GM23248 (cell line): ENCODE results near the gene VNN1. TPM values are rescaled to one million over a fixed set of nuclear protein-coding genes. Genes with fewer than 3 reads are reported as not detected.

Experiments
- DNase-seq: peaks from one replicate; pipeline ENCODE4 v3.0.0-alpha.2; 2015
- H2AFZ ChIP-seq: fragments of 200-600 bp; sonication (generic); 2 replicates; pipeline ENCODE4 v1.6.1; 2016; ENCODE audit warnings: antibody characterized with exemption
- H3F3A ChIP-seq: fragments of 200-600 bp; sonication (generic); 2 replicates; pipeline ENCODE4 v1.6.1; 2016; ENCODE audit warnings: mild to moderate bottlenecking, antibody characterized with exemption, mixed run types; ENCODE audit not compliant: insufficient read depth
- H3K27ac ChIP-seq: fragments of 200-600 bp; sonication (generic); 2 replicates; pipeline ENCODE4 v1.5.1; 2016; ENCODE audit warnings: mild to moderate bottlenecking
- H3K27me3 ChIP-seq: fragments of 200-600 bp; sonication (generic); replicated peaks from 2 replicates; pipeline ENCODE4 v1.6.1; 2016; ENCODE audit warnings: mild to moderate bottlenecking; ENCODE audit not compliant: insufficient read depth
- H3K36me3 ChIP-seq: fragments of 200-600 bp; sonication (generic); 2 replicates; pipeline ENCODE4 v1.6.1; 2016; ENCODE audit warnings: low read depth, mild to moderate bottlenecking
- H3K4me1 ChIP-seq: fragments of 200-600 bp; sonication (generic); 2 replicates; pipeline ENCODE4 v1.6.1; 2016; ENCODE audit warnings: mild to moderate bottlenecking; ENCODE audit not compliant: insufficient read depth
- H3K4me2 ChIP-seq: fragments of 200-600 bp; sonication (generic); one replicate; pipeline ENCODE4 v1.6.1; 2016; ENCODE audit warnings: mild to moderate bottlenecking; ENCODE audit not compliant: unreplicated experiment
- H3K4me3 ChIP-seq: fragments of 200-600 bp; sonication (generic); 2 replicates; pipeline ENCODE4 v1.5.1; 2016; ENCODE audit warnings: mild to moderate bottlenecking
- H3K79me2 ChIP-seq: fragments of 200-600 bp; sonication (generic); 2 replicates; pipeline ENCODE4 v1.6.1; 2016; ENCODE audit warnings: mild to moderate bottlenecking; ENCODE audit not compliant: insufficient read depth
- H3K9ac ChIP-seq: fragments of 200-600 bp; sonication (generic); 2 replicates; pipeline ENCODE4 v1.6.1; 2016; ENCODE audit warnings: mild to moderate bottlenecking
- H3K9me2 ChIP-seq: fragments of 200-600 bp; sonication (generic); 2 replicates; pipeline ENCODE4 v1.6.1; 2016; ENCODE audit warnings: mixed run types, mild to moderate bottlenecking, moderate library complexity; ENCODE audit not compliant: insufficient read depth
- H3K9me3 ChIP-seq: fragments of 200-600 bp; sonication (generic); one replicate; pipeline ENCODE4 v1.6.1; 2017; ENCODE audit warnings: low read depth
- H4K20me1 ChIP-seq: fragments of 200-600 bp; sonication (generic); 2 replicates; pipeline ENCODE4 v1.6.0; 2016; ENCODE audit not compliant: insufficient read depth
- EZH2 ChIP-seq: fragments of 200-600 bp; sonication (generic); IDR thresholded peaks from 2 replicates; pipeline ENCODE4 v1.6.1; 2018; ENCODE audit warnings: antibody characterized with exemption, mild to moderate bottlenecking; ENCODE audit not compliant: insufficient read depth, poor library complexity, severe bottlenecking
- EZH2phosphoT487 ChIP-seq: fragments of 200-600 bp; sonication (generic); IDR thresholded peaks from 2 replicates; pipeline ENCODE4 v1.6.1; 2018; ENCODE audit warnings: antibody characterized with exemption, moderate library complexity, mild to moderate bottlenecking, low read depth; ENCODE audit not compliant: insufficient read depth
- WGBS, 2 experiments: methylation state at CpG; one replicate each; pipeline ENCODE4 v1.1.6; 2015 to 2017; ENCODE audit warnings: low lambda C conversion rate in 2 of 2, low coverage in 1 of 2; ENCODE audit errors: missing lambda C conversion rate in 2 of 2; 5-methylcytosine and 5-hydroxymethylcytosine counted together
- in situ Hi-C: fragments of 300-500 bp; cut with MboI; formaldehyde crosslinking; loops from 2 replicates; pipeline ENCODE4 v1.15.0; 2020
- polyA plus RNA-seq: library from polyadenylated mRNA; unstranded; fragments of >200 nt; fragmentation: Nextera tagmentation; extraction: Ambion mirVana; gene quantifications from 2 replicates; pipeline ENCODE4 v1.2.1, GENCODE V29; 2016
- total RNA-seq: library from RNA; depleted of rRNA; stranded (reverse); fragments of >200 nt; shearing (Covaris generic); gene quantifications from 2 replicates; pipeline ENCODE4 v1.2.3, GENCODE V29; 2014

VNN1 gene
- total and polyA plus RNA-seq, 2 experiments from 2014 or later: 0.61 to 0.86 TPM

DNA sequence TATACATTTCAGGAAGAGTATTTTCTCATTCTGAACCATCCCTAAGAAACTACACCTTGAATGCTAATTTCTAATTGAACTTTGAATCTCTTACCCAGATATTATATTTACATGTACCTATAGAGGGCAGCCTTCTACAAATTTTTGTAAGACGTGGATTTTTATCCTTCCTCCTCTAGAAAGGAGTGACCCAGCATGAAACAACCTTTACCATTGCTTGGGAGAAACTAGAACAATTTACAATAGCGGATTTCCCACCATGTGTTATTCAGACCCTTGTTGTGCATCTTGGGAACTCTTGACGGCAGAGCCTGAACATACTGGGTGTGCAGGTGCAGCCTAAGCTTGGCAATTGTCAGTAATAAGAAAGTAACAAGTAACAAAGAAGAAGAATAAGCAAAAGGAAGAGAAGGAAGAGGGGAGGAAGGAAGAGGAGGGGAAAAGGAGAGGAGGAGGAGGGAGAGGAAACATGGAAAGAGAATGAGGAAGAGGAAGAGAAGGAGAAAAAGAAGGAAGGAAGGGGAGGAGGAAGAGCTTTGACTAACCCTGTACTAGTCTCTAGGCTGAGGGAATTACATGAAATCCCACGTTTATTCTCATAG lies 44.1 kb downstream of the VNN1 start:
- peak overlapping the region; percentile 18; the same call in 1 of the 2 replicates for H3K4me3 ChIP-seq
- no peaks in the 10 kb centered on the region for H3K36me3 ChIP-seq
- H3F3A ChIP-seq: no peaks in the 10 kb centered on the region
- no peaks in the 10 kb centered on the region for H3K79me2 ChIP-seq
- H3K9me2 ChIP-seq: no peaks in the 10 kb centered on the region
- WGBS, 2 experiments: 1 to 4% methylated on average over 4 of the region's 4 CpGs
- no peaks in the 10 kb centered on the region for H3K9me3 ChIP-seq
- TF ChIP-seq EZH2 (no peak), EZH2phosphoT487 (no peak)
- H3K4me1 ChIP-seq: 0 out of 2 replicates have a peak, but pooled peaks cover 3% of the 10 kb centered on the region
- DNase-seq: peak; percentile 83
- H3K4me2 ChIP-seq: peak overlapping the region; percentile 40
- no peak overlapping the region for H3K9ac ChIP-seq
- peak overlapping the region; percentile 72 for H2AFZ ChIP-seq
- no peak overlapping the region for H3K27ac ChIP-seq
- H4K20me1 ChIP-seq: no peaks in the 10 kb centered on the region
- H3K27me3 ChIP-seq: no peaks in the 10 kb centered on the region
- in situ Hi-C loops: no loop called here

DNA sequence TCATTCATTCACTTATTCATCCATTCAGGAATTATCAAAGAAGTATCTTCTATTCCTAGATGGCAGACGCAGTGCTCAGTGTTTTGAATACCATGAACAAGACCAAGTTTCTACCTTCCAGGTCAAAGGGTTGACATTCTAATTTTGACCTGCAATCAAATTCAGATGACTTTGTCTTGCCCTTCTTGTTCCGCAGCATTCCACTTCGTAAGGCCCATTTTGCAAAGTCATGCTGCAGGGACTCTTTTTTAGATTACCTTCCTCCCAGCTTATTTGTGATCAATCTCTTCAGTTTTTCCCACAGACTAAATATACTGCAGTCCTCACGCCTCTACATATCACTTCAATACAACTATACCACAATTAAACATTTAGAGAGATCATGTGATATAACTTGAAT lies 47.7 kb downstream of the VNN1 start:
- Histone ChIP-seq H3K79me2 (no peaks in the 10 kb centered on the region), H3K4me3 (no peak overlapping the region), H4K20me1 (no peaks in the 10 kb centered on the region), H3F3A (no peaks in the 10 kb centered on the region), H3K4me2 (no peak overlapping the region), H3K9me2 (no peaks in the 10 kb centered on the region), H3K9ac (no peak overlapping the region), H3K36me3 (no peaks in the 10 kb centered on the region), H2AFZ (no peak overlapping the region), H3K4me1 (0 out of 2 replicates have a peak, but pooled peaks cover 3% of the 10 kb centered on the region), H3K9me3 (no peaks in the 10 kb centered on the region), H3K27me3 (no peaks in the 10 kb centered on the region), H3K27ac (no peak overlapping the region)
- WGBS, 2 experiments: 68 to 75% methylated on average over 4 of the region's 4 CpGs
- DNase-seq: no peak
- TF ChIP-seq EZH2phosphoT487 (no peak), EZH2 (no peak)
- in situ Hi-C loops: no loop called here

DNA sequence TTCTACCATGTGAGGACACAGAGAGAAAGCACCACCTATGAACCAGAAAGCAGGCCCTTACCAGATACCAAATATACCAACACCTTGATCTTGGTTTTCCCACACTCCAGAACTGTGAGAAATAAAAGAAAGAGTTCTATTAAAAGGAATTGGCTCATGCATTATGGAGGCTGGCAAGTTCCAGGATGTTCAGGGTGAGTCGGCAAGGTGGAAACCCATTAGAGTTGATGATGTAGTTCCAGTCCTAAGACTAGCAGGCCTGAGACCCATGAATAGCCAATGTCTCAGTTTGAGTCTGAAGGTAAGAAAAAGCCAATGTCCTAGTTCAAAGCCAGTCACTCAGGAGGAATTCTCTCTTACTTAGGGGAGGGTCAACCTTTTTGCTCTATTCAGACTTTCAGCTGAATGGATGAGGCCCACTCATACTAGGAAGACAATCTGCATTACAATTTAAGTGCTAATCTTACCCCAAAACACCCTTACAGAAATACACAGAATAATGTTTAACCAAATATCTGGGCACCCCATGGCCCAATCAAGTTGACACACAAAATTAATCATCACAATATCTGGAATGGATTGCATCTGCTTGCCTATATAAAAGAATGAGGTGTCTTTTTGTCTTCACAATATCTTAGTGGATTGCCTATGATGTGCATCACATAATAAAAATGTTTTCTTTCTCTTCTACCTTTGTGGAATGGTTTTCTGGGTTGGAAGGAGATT lies 49.4 kb downstream of the VNN1 start:
- H3K4me3 ChIP-seq: no peak overlapping the region
- no peak for DNase-seq
- TF ChIP-seq EZH2phosphoT487: no peak
- no peak for TF ChIP-seq EZH2
- H3K79me2 ChIP-seq: no peaks in the 10 kb centered on the region
- no peaks in the 10 kb centered on the region for H3K4me1 ChIP-seq
- no peaks in the 10 kb centered on the region for H4K20me1 ChIP-seq
- no peaks in the 10 kb centered on the region for H3K27me3 ChIP-seq
- H3K9ac ChIP-seq: no peak overlapping the region
- WGBS, 2 experiments: 71 to 100% methylated on average over 1 of the region's 1 CpG
- H2AFZ ChIP-seq: no peak overlapping the region
- no peak overlapping the region for H3K4me2 ChIP-seq
- no peaks in the 10 kb centered on the region for H3K36me3 ChIP-seq
- H3K27ac ChIP-seq: no peak overlapping the region
- H3K9me2 ChIP-seq: no peaks in the 10 kb centered on the region
- in situ Hi-C loops: no loop called here
- no peaks in the 10 kb centered on the region for H3F3A ChIP-seq
- H3K9me3 ChIP-seq: no peaks in the 10 kb centered on the region

DNA sequence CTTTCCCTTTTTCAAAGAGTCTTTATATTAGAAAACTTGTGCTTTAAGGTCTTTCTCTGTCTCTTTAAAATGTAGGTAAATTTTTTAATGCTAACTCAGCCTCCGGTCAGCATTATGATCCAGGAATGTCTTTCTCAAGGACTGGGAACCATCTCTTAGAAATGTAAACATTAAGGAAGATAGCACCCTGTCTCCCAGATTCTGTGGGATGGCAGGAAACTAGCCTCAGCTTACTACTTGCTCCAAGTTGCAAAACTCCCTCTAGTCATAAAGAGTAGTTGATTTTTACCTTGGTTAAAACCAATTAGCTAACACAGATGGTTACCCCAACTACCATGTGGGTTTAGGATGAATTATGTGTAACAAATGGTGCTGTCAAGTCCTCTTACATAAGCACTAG lies 50.2 kb downstream of the VNN1 start:
- Histone ChIP-seq H2AFZ (no peak overlapping the region), H3K4me3 (no peak overlapping the region), H3F3A (no peaks in the 10 kb centered on the region), H3K79me2 (no peaks in the 10 kb centered on the region), H3K9me3 (no peaks in the 10 kb centered on the region), H3K9ac (no peak overlapping the region), H3K4me2 (no peak overlapping the region), H3K36me3 (no peaks in the 10 kb centered on the region), H3K27ac (no peak overlapping the region), H3K9me2 (no peaks in the 10 kb centered on the region), H3K27me3 (no peaks in the 10 kb centered on the region), H3K4me1 (no peaks in the 10 kb centered on the region), H4K20me1 (no peaks in the 10 kb centered on the region)
- in situ Hi-C loops: no loop called here
- TF ChIP-seq EZH2 (no peak), EZH2phosphoT487 (no peak)
- peak; percentile 10 for DNase-seq
- 37 to 55% methylated on average over 1 of the region's 1 CpG for WGBS, 2 experiments
